ENCODE results near the gene BCR. TPM values are rescaled to one million over a fixed set of nuclear protein-coding genes. Genes with fewer than 3 reads are reported as not detected.

Gene BCR
- total RNA-seq, 1 experiment from 2014 or later = 77.0 TPM

DNA sequence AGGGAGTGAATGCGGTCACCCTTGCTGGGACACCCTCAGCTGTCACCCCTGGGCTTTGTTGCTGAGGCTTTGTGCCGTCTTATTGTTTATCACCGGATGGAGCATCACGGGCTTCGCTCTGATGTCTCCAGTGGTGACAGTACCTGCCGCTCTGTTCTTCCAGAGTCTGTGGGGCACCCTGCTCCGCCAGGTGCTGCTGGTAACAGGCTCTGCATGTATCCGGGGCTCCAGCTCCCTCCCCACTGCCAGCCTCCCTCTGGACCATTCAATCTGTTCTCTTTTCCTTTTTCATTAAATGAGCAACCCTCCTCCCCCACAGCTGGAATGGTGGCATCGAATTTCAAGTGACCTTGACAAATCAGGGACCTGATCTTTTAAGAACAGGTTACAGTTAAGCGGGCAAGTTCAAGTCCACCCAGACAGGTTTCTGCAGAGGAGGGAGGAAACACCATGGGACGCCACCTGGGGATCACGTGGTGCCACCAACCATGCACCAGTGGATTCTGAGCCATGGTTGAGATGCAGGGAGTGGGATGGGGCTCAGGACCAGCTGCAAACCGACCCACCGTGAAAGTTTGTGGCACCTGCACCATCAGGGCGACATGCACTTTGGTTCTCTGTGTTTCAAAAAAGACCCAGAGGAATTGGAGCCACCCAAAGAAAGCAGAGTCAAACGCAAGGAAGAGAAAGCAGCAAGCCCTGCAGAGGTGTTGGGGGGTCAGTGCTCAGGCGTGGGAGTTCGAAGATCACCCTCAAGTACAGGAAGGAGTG, 89.3 kb downstream of the BCR start:
- H4K5ac ChIP-seq (ENCODE audit: insufficient read length, low read depth, low read length) = no peak overlapping the region
- no peak overlapping the region for H2AK5ac ChIP-seq (ENCODE audit: insufficient read length, low read length)
- H3K4me1 ChIP-seq (ENCODE audit: insufficient read depth, low read length) = peaks cover 8% of the 10 kb centered on the region; the same call in 1 of the 2 replicates
- Mint-ChIP-seq H3K27ac (peak overlapping the region in 2 of 3 experiments; percentile 76 to 91; a peak in 6 of 7 replicates), H3K27me3 (ENCODE audit: low read depth) (no peaks in the 10 kb centered on the region), H3K9me3 (no peaks in the 10 kb centered on the region), H3K4me1 (peaks cover 40 to 44% of the 10 kb centered on the region in 2 experiments), H3K4me3 (peak overlapping the region in 1 of 2 experiments; percentile 29; a peak in 2 of 5 replicates), H3K36me3 (ENCODE audit: insufficient read depth in 1 of 3, low read depth in 3 of 3) (peaks cover 26 to 81% (median 53%) of the 10 kb centered on the region in 3 experiments)
- no peak overlapping the region for H3K14ac ChIP-seq (ENCODE audit: insufficient read depth, low read length)
- peak; percentile 57 for DNase-seq
- no peak overlapping the region for H3K4ac ChIP-seq (ENCODE audit: low read depth, low read length)
- no peak overlapping the region for H3K9ac ChIP-seq (ENCODE audit: extremely low read depth, insufficient read length, low read length)
- H3K4me2 ChIP-seq (ENCODE audit: insufficient read depth, insufficient read length, low read length) = peak overlapping the region; percentile 1
- H2BK5ac ChIP-seq (ENCODE audit: insufficient read length, low read length) = no peak overlapping the region
- H2BK15ac ChIP-seq (ENCODE audit: low read depth, low read length) = no peak overlapping the region
- H4K8ac ChIP-seq (replicated peaks; ENCODE audit: insufficient read length, low read depth, low read length) = no peak overlapping the region
- no peak overlapping the region for H3K18ac ChIP-seq (ENCODE audit: insufficient read length, low read depth, low read length)
- no peaks in the 10 kb centered on the region for H3K23me2 ChIP-seq (ENCODE audit: insufficient read length, low read depth, low read length, poor library complexity, severe bottlenecking)
- H4K20me1 ChIP-seq (ENCODE audit: control insufficient read depth, insufficient read depth, insufficient read length) = no peaks in the 10 kb centered on the region
- H2AFZ ChIP-seq (ENCODE audit: low read length) = no peak overlapping the region
- H3K79me1 ChIP-seq (ENCODE audit: insufficient read depth, low read depth, low read length, poor library complexity, severe bottlenecking) = no peaks in the 10 kb centered on the region
- H4K91ac ChIP-seq (ENCODE audit: insufficient read length, low read depth, low read length) = no peak overlapping the region
- H3K23ac ChIP-seq (ENCODE audit: insufficient read length, low read depth, low read length) = no peak overlapping the region
- no peak overlapping the region for H2BK20ac ChIP-seq (ENCODE audit: low read depth, low read length, poor library complexity, severe bottlenecking)
- H3K27me3 ChIP-seq (ENCODE audit: insufficient read depth, low read length) = no peaks in the 10 kb centered on the region
- H3K27ac ChIP-seq (ENCODE audit: insufficient read length, low read depth, low read length) = no peak overlapping the region
- H2BK120ac ChIP-seq (ENCODE audit: low read depth, low read length, poor library complexity, severe bottlenecking) = no peak overlapping the region
- H3K56ac ChIP-seq (ENCODE audit: insufficient read length, low read depth, low read length) = no peak overlapping the region
- WGBS (ENCODE audit: extremely low coverage, insufficient read length, low lambda C conversion rate) = no CpG with 5 or more reads among the region's 18 CpGs
- no peaks in the 10 kb centered on the region for H3K9me3 ChIP-seq (ENCODE audit: control insufficient read depth, low read depth, low read length)
- no peaks in the 10 kb centered on the region for H3K79me2 ChIP-seq (ENCODE audit: insufficient read depth, low read length)
- no peak overlapping the region for H2BK12ac ChIP-seq (ENCODE audit: insufficient read length, low read depth, low read length)
- TF ChIP-seq, protein P1, sequence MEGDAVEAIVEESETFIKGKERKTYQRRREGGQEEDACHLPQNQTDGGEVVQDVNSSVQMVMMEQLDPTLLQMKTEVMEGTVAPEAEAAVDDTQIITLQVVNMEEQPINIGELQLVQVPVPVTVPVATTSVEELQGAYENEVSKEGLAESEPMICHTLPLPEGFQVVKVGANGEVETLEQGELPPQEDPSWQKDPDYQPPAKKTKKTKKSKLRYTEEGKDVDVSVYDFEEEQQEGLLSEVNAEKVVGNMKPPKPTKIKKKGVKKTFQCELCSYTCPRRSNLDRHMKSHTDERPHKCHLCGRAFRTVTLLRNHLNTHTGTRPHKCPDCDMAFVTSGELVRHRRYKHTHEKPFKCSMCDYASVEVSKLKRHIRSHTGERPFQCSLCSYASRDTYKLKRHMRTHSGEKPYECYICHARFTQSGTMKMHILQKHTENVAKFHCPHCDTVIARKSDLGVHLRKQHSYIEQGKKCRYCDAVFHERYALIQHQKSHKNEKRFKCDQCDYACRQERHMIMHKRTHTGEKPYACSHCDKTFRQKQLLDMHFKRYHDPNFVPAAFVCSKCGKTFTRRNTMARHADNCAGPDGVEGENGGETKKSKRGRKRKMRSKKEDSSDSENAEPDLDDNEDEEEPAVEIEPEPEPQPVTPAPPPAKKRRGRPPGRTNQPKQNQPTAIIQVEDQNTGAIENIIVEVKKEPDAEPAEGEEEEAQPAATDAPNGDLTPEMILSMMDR (conservative IDR thresholded peaks at IDR 0.05) = no peak
- H3T11ph ChIP-seq (ENCODE audit: low read length) = no peak overlapping the region
